ENCODE data around the gene PIP5K1B.

GRCh38 chr9:68738358-68738757 lies 33.3 kb downstream of the PIP5K1B start:
- no peak for TF ChIP-seq MAX (IDR thresholded peaks at IDR 0.05)
- TF ChIP-seq EP300 (IDR thresholded peaks at IDR 0.05; ENCODE audit: borderline replicate concordance): no peak
- no peak for TF ChIP-seq TEAD4 (IDR thresholded peaks at IDR 0.05)
- no peak for TF ChIP-seq TAF1 (IDR thresholded peaks at IDR 0.05; ENCODE audit: low read depth)
- no peak for TF ChIP-seq NFIC (IDR thresholded peaks at IDR 0.05)
- no peak for TF ChIP-seq TCF12 (IDR thresholded peaks at IDR 0.05; ENCODE audit: low read depth)
